ENCODE data around the gene PMM1. TPM values are rescaled to one million over a fixed set of nuclear protein-coding genes. Genes with fewer than 3 reads are reported as not detected.

PMM1 gene
- total RNA-seq, 1 donor from 2014 or later, result 51.3 TPM

- Mint-ChIP-seq H3K4me3 (ENCODE audit: low read depth) (no peak overlapping the region), H3K4me1 (ENCODE audit: low read depth) (peaks cover 10% of the 10 kb centered on the region), H3K27me3 (no peaks in the 10 kb centered on the region), H3K36me3 (ENCODE audit: insufficient read depth) (no peaks in the 10 kb centered on the region), H3K9me3 (ENCODE audit: low read depth) (no peaks in the 10 kb centered on the region), H3K27ac (no peak overlapping the region)
- DNase-seq (ENCODE audit: low spot score, unreplicated experiment), result no peak
- no peak for TF ChIP-seq CTCF (IDR thresholded peaks at IDR 0.05; ENCODE audit: unreplicated experiment)
Measured at GRCh38 chr22:41555325-41555982, 34.2 kb downstream of the PMM1 start.

- Mint-ChIP-seq H3K4me3 (ENCODE audit: low read depth) (no peak overlapping the region), H3K27me3 (no peaks in the 10 kb centered on the region), H3K9me3 (ENCODE audit: low read depth) (no peaks in the 10 kb centered on the region), H3K36me3 (ENCODE audit: insufficient read depth) (no peaks in the 10 kb centered on the region), H3K27ac (peak overlapping the region; percentile 76), H3K4me1 (ENCODE audit: low read depth) (peaks cover 6% of the 10 kb centered on the region)
- DNase-seq (ENCODE audit: low spot score, unreplicated experiment), result no peak
- no peak for TF ChIP-seq CTCF (IDR thresholded peaks at IDR 0.05; ENCODE audit: unreplicated experiment)
Measured at GRCh38 chr22:41551877-41552582, 37.6 kb downstream of the PMM1 start.

- H3K27ac Mint-ChIP-seq, result no peak overlapping the region
- H3K4me3 Mint-ChIP-seq (ENCODE audit: low read depth), result no peak overlapping the region
- no peaks in the 10 kb centered on the region for H3K9me3 Mint-ChIP-seq (ENCODE audit: low read depth)
- H3K27me3 Mint-ChIP-seq, result no peaks in the 10 kb centered on the region
- DNase-seq (ENCODE audit: low spot score, unreplicated experiment), result no peak
- no peaks in the 10 kb centered on the region for H3K36me3 Mint-ChIP-seq (ENCODE audit: insufficient read depth)
- no peak for TF ChIP-seq CTCF (IDR thresholded peaks at IDR 0.05; ENCODE audit: unreplicated experiment)
- H3K4me1 Mint-ChIP-seq (ENCODE audit: low read depth), result peaks cover 4% of the 10 kb centered on the region
Measured at GRCh38 chr22:41550952-41551491, 38.6 kb downstream of the PMM1 start.

GRCh38 chr22:41548830-41549211 lies 40.8 kb downstream of the PMM1 start:
- Mint-ChIP-seq H3K9me3 (ENCODE audit: low read depth) (no peaks in the 10 kb centered on the region), H3K27me3 (no peaks in the 10 kb centered on the region), H3K4me1 (ENCODE audit: low read depth) (peaks cover 11% of the 10 kb centered on the region), H3K36me3 (ENCODE audit: insufficient read depth) (no peaks in the 10 kb centered on the region), H3K27ac (no peak overlapping the region), H3K4me3 (ENCODE audit: low read depth) (no peak overlapping the region)
- no peak for DNase-seq (ENCODE audit: low spot score, unreplicated experiment)
- no peak for TF ChIP-seq CTCF (IDR thresholded peaks at IDR 0.05; ENCODE audit: unreplicated experiment)

GRCh38 chr22:41544671-41545476 lies 44.8 kb downstream of the PMM1 start:
- TF ChIP-seq CTCF (IDR thresholded peaks at IDR 0.05; ENCODE audit: unreplicated experiment), result no peak
- no peak for DNase-seq (ENCODE audit: low spot score, unreplicated experiment)
- Mint-ChIP-seq H3K9me3 (ENCODE audit: low read depth) (no peaks in the 10 kb centered on the region), H3K27ac (peak overlapping the region; percentile 97), H3K27me3 (no peaks in the 10 kb centered on the region), H3K4me3 (ENCODE audit: low read depth) (peak overlapping the region; percentile 94), H3K36me3 (ENCODE audit: insufficient read depth) (peaks cover 1% of the 10 kb centered on the region), H3K4me1 (ENCODE audit: low read depth) (peaks cover 30% of the 10 kb centered on the region)
